ENCODE results near the gene MCCD1.

The MCCD1 gene

GRCh38 chr6:31573239-31574105 lies 44.7 kb downstream of the MCCD1 start:
- DNase-seq, result no peak

GRCh38 chr6:31574106-31575061 lies 45.6 kb downstream of the MCCD1 start:
- DNase-seq, result no peak

DNA sequence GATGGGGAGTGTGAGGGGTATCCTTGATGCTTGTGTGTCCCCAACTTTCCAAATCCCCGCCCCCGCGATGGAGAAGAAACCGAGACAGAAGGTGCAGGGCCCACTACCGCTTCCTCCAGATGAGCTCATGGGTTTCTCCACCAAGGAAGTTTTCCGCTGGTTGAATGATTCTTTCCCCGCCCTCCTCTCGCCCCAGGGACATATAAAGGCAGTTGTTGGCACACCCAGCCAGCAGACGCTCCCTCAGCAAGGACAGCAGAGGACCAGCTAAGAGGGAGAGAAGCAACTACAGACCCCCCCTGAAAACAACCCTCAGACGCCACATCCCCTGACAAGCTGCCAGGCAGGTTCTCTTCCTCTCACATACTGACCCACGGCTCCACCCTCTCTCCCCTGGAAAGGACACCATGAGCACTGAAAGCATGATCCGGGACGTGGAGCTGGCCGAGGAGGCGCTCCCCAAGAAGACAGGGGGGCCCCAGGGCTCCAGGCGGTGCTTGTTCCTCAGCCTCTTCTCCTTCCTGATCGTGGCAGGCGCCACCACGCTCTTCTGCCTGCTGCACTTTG lies 46.7 kb downstream of the MCCD1 start, which contains the start of gene TNF:
Gene TNF (plus strand): TSS at position 231 of the 567 bp plus-strand sequence. CDS start 177 bp downstream, at position 408.
- DNase-seq, result no peak

GRCh38 chr6:31575952-31576685 lies 47.4 kb downstream of the MCCD1 start:
- no peak for DNase-seq

GRCh38 chr6:31576897-31577578 lies 48.3 kb downstream of the MCCD1 start:
- DNase-seq, result no peak

GRCh38 chr6:31577579-31577966 lies 48.8 kb downstream of the MCCD1 start:
- DNase-seq, result no peak

- no peak for DNase-seq
These were observed 49.7 kb downstream of the MCCD1 start for GRCh38 chr6:31578184-31579118.

GRCh38 chr6:31579119-31579505 lies 50.4 kb downstream of the MCCD1 start:
- no peak for DNase-seq
